ENCODE data around the gene STIM2. TPM values are rescaled to one million over a fixed set of nuclear protein-coding genes. Genes with fewer than 3 reads are reported as not detected.

STIM2 gene
- total and polyA plus RNA-seq, 2 of the 4 experiments (the other 2 are of a cell fraction): 16.1 to 27.6 TPM

DNA sequence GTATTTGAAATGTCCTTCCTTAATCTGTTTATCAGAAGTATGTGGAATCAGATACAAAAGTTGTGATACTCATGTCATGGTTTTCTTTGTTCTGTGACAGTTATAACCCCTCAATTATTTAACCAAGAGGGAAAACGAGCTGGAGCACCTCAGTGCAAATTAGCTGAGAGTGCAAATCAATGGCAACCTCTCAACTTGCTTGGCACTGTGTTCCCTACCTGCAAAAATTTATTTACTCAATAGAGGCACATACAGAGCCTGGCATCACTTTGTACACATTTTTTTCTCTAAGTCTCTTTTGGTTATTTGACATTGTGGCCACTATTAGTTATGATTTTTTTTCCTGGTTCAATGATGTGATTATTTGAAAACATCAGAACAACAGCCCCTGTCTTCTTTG is 186.2 kb downstream of the STIM2 start:
- H2BK5ac ChIP-seq (ENCODE audit: low read depth, low read length, poor library complexity, severe bottlenecking): no peak overlapping the region
- no TSS peak for BruUV-seq (replicated peaks)
- POLR2A ChIA-PET (ENCODE audit: unreplicated experiment): no interaction called here

More for the DNA sequence above, 186.2 kb downstream of the STIM2 start:
- in situ Hi-C loops (cut with MboI; ENCODE audit: low sequenced_read_pairs): no loop called here
- TF ChIP-seq, protein P1, sequence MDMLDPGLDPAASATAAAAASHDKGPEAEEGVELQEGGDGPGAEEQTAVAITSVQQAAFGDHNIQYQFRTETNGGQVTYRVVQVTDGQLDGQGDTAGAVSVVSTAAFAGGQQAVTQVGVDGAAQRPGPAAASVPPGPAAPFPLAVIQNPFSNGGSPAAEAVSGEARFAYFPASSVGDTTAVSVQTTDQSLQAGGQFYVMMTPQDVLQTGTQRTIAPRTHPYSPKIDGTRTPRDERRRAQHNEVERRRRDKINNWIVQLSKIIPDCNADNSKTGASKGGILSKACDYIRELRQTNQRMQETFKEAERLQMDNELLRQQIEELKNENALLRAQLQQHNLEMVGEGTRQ (IDR thresholded peaks at IDR 0.05; ENCODE audit: low read depth, low read length): no peak
- TF ChIP-seq BHLHE40 (IDR thresholded peaks at IDR 0.05; ENCODE audit: low read depth, low read length) (no peak), MAZ (IDR thresholded peaks at IDR 0.05; ENCODE audit: borderline replicate concordance, low read depth, low read length) (no peak), POLR2A (IDR thresholded peaks at IDR 0.05; ENCODE audit: low read depth, low read length) (no peak), RCOR1 (IDR thresholded peaks at IDR 0.05; ENCODE audit: insufficient replicate concordance, low read length) (no peak), RFX5 (IDR thresholded peaks at IDR 0.05; ENCODE audit: low read depth, low read length) (no peak), SMC3 (IDR thresholded peaks at IDR 0.05; ENCODE audit: low read depth, low read length) (no peak), CEBPB (IDR thresholded peaks at IDR 0.05; ENCODE audit: low read depth, low read length) (no peak), RAD21 (IDR thresholded peaks at IDR 0.05; ENCODE audit: low read length) (no peak)
- TF ChIP-seq, protein P2, sequence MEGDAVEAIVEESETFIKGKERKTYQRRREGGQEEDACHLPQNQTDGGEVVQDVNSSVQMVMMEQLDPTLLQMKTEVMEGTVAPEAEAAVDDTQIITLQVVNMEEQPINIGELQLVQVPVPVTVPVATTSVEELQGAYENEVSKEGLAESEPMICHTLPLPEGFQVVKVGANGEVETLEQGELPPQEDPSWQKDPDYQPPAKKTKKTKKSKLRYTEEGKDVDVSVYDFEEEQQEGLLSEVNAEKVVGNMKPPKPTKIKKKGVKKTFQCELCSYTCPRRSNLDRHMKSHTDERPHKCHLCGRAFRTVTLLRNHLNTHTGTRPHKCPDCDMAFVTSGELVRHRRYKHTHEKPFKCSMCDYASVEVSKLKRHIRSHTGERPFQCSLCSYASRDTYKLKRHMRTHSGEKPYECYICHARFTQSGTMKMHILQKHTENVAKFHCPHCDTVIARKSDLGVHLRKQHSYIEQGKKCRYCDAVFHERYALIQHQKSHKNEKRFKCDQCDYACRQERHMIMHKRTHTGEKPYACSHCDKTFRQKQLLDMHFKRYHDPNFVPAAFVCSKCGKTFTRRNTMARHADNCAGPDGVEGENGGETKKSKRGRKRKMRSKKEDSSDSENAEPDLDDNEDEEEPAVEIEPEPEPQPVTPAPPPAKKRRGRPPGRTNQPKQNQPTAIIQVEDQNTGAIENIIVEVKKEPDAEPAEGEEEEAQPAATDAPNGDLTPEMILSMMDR (conservative IDR thresholded peaks at IDR 0.05; ENCODE audit: low read depth, low read length): no peak
- H3K36me3 ChIP-seq (ENCODE audit: control insufficient read depth, insufficient read depth, low read length): no peaks in the 10 kb centered on the region
- DNase-seq (no peak), ATAC-seq (ENCODE audit: low read depth) (no peak)
- H3K14ac ChIP-seq (replicated peaks; ENCODE audit: low read depth, low read length): no peak overlapping the region
- no peak overlapping the region for H3K4me2 ChIP-seq (ENCODE audit: low read depth, low read length)
- no peak overlapping the region for H3K9ac ChIP-seq (ENCODE audit: low read depth, low read length)
- no peaks in the 10 kb centered on the region for H3K79me1 ChIP-seq (ENCODE audit: low read depth in 1 of 2, low read length in 2 of 2)
- H3K4me1 ChIP-seq (ENCODE audit: control insufficient read depth, insufficient read depth, low read length): no peaks in the 10 kb centered on the region
- no peak overlapping the region for H2BK20ac ChIP-seq (ENCODE audit: low read depth, low read length)
- H3K4ac ChIP-seq (ENCODE audit: low read depth, low read length): no peak overlapping the region
- H2AK5ac ChIP-seq (ENCODE audit: low read depth, low read length): no peak overlapping the region
- intact Hi-C loops (cut with micrococcal nuclease): no loop called here
- no peak overlapping the region for H2BK15ac ChIP-seq (ENCODE audit: low read depth, low read length)
- H2AFZ ChIP-seq (replicated peaks; ENCODE audit: low read length, poor library complexity): no peak overlapping the region
- dilution Hi-C loops (cut with HindIII; ENCODE audit: low sequenced_read_pairs, unreplicated experiment): no loop called here
- no peak overlapping the region for H3K56ac ChIP-seq (ENCODE audit: extremely low read depth, insufficient read depth, low read length)
- H3K27ac ChIP-seq (ENCODE audit: insufficient read depth, low read length): no peak overlapping the region
- H3K18ac ChIP-seq (ENCODE audit: low read depth, low read length): no peak overlapping the region
- H2BK120ac ChIP-seq (ENCODE audit: low read depth, low read length): no peak overlapping the region
- peaks cover 25% of the 10 kb centered on the region for H3K27me3 ChIP-seq (ENCODE audit: control insufficient read depth, insufficient read depth, low read length)
- no peak overlapping the region for H3K4me3 ChIP-seq (ENCODE audit: insufficient read depth, low read depth, low read length)
- 0 out of 2 replicates have a peak, but pooled peaks cover 1% of the 10 kb centered on the region for H3K9me3 ChIP-seq (ENCODE audit: control insufficient read depth, insufficient read depth, low read length)
- H3K9me1 ChIP-seq (ENCODE audit: insufficient read depth, low read length): no peaks in the 10 kb centered on the region
- no peak overlapping the region for H2AK9ac ChIP-seq (replicated peaks; ENCODE audit: low read depth, low read length, poor library complexity)
- no peak overlapping the region for H3K23ac ChIP-seq (ENCODE audit: low read depth, low read length)
- H4K20me1 ChIP-seq (ENCODE audit: insufficient read depth, low read length): no peaks in the 10 kb centered on the region
- H4K8ac ChIP-seq (ENCODE audit: low read depth in 2 of 2, low read length in 2 of 2): no peak overlapping the region
- H4K5ac ChIP-seq (ENCODE audit: low read depth, low read length): no peak overlapping the region
- no CpG with 5 or more reads among the region's 1 CpG for WGBS, 2 experiments (ENCODE audit: extremely low coverage in 2 of 2, insufficient read length in 1 of 2)
- CTCF ChIA-PET: interaction anchor here (0.5 to 1.3 kb wide), 2 partner anchors 9 to 24 kb away, joined by 3 to 4 read pairs; no protein-coding TSS in a partner anchor
- H4K91ac ChIP-seq (ENCODE audit: insufficient read depth, low read depth, low read length): no peak overlapping the region
